GM19025 (cell line): ENCODE data around the gene TYMP.
A peak's percentile ranks its signal among the peaks of the same experiment; 100 is the strongest.

ENCODE experiments used
- ATAC-seq: cut with Tn5 transposase; IDR thresholded peaks from one replicate; pipeline ENCODE4 v1.9.1; 2021; ENCODE audit warnings: mild to moderate bottlenecking, low read depth, moderate library complexity; ENCODE audit not compliant: unreplicated experiment

Gene TYMP

DNA sequence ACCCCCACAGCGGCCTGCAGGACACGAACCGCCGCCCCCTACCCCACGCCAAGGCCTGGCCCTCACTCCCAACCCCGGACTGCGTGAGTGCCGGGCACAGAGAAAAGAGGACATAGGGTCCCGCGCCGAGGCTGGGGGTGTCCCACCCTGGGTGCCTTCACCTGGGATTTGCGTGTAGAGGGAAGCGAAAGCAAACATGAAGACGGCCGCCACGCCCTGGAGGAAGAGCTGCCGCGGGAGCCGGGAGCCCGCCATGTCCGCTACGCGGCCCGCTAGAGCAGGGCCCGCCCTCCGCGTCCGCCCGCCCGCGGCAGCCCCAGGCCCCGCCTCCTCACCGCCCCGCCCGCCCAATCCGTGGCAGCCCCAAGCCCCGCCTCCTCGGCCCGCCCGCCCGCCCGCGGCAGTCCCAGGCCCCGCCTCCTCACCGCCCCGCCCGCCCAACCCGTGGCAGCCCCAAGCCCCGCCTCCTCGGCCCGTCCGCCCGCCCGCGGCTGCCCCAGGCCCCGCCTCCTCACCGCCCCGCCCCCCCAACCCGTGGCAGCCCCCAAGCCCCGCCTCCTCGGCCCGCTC is 22.3 kb downstream of the TYMP start, which contains the start of gene LMF2:
LMF2 (minus strand) TSS at position 282 of the 570 bp plus-strand sequence; CDS start at position 255, 27 bp downstream.
- peak; percentile 59 for ATAC-seq

DNA sequence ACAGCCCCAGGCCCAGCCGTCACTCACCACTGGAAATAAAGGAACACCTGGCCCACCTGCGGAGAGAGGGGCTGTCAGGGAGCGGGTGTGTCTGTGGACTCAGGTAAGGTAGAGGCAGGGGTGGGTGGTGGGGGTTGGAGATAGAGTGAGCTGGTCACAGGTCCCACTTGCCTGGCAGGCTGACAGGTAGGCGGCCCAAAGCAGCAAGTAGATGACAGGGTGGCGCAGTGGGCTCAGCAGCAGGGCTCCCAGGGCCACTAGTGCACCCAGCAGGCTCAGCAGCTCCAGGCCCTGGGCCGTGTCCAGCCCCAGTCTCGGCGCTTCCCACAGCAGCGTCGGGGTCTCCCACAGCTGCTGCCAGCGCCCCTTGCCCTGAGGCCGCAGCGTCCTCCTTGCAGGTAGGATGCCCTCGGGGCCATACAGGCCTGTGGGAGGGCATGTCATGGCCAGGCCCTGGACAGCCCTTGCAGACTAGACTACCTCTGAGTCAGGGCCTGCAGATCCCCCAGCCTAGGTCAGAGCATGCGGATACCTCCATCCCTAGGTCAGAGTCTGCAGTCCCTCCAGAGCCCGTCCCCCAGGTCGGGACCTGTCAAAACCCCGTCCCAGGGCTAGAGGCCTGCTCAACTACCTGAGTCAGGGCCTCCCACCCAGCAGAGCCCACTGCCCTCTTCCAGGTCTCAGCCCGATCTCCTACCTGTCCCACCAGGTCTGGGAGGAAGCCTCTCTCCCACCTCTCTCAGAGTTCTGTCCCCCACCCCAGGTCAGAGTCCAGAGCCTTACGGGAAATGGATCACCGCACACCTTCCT is 23.0 kb downstream of the TYMP start:
- no peak for ATAC-seq

DNA sequence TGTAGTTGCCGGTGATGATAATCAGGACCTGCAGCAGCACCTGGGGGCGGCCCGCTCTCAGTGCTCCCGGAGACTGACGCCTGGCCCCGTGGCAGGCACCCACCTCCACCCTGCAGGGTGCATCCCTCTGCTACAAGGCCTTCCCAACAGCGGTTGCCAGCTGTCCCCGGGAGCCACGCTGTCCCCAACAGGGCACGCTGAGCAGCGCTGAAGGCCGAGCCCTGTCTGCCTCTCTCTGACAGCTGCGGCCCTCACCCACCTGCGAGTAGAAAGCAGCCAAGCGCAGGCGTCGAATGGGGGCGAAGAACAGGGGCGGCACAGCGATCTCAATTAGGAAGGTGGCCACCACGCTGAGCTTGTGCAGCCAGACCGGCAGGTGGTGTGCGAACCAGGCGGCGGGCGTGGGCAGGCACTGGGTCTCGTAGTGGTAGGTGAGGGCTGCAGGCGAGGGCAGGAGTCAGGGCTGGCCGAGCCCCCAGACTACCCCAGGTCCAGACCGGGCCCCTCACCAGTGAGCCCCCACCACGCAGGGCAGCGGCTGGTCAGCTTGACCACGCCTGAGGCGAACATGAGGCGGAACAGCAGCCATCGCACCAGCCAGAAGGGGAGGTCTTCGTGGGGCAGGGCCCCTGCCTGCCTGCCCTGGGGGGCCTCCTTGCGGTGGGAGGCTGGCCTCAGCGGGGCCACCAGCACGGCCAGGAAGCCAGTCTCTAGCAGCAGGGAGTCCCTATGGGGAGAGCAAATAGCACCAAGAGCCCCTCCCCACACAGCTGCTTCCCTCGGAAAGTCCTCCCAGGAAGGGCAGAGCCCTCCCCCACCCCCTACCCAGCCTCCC is 23.8 kb downstream of the TYMP start:
- no peak for ATAC-seq

DNA sequence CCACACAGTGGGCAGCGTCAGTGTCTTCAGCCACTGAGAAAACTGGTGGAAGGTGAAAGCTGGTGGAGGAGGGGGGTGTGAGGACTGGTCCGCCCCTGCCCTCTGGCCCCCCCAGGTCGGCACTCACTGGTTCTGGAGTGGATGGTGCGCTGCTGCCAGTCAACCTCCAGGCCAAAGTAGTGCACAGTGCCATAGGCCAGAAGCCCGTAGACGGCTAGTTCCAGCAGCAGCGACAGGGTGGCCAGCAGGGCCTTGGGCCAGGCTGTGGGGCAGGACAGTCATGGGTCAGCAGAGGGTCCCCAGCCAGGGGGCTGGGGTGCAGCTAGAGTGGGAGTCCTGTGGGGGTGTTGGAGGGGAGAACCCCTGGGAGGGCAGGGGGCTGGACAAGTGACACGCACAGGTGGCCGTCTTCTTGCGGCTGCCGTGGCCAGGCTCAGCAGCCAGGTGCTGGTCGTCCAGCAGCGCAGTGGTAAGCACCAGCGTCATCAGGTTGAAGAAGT is 24.5 kb downstream of the TYMP start:
- ATAC-seq = no peak

DNA sequence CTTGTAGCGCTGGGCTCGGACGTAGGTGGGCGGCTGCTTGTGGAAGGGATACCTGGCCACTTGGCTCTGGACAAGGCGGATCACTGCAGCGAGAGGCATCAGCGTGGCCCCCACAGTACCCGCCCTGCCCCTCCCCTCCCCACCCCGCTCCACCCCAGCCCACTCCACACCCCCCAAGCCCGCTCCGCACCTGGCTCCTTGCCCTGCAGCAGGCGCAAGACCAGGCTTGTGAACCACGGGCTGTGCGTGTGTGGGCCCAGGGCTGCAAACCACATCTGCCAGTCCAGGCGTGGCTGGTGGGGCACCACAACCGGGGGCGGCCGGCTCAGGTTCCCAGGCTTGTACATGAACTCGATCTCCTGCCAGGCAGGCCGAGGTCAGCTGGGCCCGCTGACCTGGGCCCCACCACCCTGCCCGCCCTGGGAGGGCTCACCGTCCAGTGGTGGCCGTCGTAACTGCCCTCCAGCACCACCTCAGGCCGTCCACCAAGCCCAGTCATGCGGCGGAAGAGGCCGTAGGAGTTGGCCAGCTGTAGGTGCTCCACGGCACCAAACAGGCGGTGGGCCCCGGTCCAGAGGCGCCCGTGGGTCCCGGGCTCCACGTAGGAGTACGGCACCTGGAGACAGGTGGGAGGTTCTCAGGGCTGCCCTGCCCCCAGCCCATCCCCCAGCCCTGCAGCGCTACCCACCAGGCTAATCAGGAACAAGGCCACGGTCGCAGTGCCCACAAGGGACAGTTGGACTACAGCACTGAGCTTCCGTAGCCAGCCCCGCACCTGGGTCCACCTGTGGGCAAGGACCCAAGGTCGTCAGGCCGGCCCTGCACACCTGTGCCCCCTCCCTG is 25.2 kb downstream of the TYMP start:
- no peak for ATAC-seq

DNA sequence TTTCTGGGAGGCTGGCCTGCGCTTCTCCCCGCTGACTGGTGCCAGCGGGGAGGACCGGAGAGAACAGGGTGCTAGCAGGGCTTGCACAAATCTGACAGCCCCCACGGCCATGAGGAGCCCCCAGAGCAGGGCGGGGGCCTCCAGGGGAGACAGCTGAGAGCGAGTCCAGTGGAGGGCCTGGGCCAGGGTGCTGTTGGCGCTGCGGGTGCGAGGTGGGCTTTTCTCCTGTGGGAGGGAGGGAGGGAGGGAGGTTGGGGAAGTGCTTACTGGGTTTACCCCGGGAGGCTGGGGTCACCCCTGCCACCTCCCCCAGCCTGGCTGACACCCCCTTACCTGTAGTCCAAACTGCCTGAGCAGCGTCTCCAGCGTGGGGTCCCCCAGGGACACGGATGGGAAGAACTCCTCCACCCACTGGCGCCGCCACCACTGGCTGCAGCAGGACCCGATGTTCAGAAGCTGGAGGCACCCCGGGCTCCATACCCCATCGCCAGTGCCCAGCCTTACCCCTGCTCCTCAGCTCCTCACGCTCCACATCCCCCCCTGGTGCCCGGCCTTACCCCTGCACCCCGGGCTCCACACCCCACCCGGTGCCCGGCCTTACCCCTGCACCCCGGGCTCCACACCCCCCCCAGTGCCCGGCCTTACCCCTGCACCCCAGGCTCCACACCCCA is 26.2 kb downstream of the TYMP start:
- ATAC-seq = no peak

DNA sequence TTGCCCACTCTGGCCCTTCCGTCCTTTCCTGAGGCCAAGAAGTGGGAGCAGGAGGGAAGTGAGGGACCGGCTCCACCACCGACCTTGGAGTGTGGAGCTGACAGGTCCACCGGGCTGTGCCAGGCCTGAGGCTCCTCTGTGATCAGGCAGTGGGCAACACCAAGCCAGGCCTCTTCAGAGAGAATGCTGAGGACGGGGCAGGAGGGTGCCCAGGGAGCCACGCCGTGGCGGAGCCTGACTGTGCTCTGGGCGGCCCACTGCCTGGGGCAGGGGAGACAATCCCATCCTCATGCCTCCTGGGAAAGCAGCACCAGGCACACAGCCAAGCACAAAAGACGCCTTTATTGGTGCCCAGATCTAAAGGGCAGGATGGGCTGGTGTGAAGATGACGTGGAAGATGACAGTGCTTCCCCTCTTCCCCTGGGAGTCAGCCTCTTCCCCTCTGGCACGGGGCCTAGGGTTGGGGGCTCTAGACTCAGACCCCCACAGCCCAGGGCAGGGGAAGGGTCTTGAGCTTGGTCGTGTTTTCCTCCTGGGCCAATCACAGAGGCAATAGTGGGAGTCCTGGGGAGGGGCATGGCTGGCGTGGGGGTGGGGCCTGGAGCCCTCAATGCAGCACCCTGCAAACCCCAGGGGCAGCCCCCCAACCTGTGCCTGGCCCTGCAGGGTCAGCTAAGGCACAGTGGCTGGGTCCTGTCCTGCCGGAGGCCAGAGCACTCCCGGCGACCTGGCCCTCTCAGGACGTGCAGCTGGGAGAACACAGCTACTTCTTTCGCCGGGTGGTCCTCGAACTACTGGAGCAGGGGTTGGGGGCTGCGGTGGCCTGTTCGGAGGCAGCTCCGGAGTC is 27.0 kb downstream of the TYMP start:
- no peak for ATAC-seq

DNA sequence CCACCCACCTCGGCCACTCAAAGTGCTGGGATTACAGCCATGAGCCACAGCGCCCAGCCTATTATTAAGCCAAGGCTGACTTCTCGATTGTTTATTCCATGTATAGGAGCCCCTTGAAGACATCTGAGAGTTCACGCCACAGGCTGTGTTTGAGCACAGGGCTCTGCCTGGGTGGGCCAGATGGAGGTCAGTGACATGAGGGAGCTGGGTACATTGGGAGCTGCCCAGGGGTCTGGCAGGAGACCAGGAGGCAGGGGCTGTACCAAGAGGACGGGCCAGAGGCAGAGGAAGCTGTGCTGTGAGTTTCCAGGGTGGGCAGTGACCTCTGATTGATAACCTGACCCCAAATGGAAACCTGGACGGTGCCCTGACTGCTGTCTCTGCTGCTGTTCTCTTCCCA is 27.7 kb downstream of the TYMP start:
- no peak for ATAC-seq

DNA sequence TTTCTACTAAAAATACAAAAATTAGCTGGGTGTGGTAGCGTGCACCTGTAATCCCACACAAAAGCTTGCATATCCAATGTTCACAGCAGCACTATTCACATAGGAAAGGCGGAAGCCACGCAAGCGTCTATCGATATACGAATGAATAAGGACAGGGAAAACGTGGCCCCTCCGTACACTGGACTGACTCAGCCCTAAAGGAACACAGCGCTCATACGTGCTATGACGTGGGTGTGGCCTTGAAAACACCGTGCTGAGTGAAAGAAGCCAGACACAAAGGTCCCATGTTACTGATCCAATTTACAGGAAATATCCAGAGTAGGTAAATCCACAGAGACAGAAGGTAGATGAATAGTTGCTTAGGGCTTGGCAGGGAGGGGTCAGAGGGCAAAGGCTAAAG is 29.4 kb downstream of the TYMP start:
- ATAC-seq = no peak

DNA sequence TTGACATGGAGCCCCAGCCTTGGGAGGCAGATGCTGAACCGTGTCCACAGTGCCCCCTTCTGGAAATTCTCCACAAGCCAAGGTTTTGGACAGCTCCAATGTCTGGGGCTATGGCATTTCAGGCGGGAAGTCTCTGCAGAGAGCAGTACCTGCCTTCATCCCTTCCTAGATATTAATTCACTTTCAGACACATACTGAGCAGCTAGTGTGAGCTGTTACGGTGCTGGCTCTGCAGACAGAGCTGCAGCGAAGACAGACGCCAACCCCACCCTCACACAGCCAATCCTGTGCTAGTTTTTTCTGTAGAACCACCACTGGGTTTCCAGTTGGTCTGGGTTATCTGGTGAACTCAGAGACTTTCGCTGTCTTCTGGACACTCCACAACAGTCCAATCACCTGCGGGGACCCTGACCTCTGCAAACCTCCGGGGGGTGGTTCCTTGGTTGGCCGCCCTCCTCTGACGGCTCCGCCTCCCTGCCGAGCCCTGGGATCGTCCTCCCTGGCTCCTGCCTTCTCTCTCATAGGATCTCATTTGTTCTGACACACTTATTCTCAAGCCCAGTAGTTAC is 31.4 kb downstream of the TYMP start:
- no peak for ATAC-seq

DNA sequence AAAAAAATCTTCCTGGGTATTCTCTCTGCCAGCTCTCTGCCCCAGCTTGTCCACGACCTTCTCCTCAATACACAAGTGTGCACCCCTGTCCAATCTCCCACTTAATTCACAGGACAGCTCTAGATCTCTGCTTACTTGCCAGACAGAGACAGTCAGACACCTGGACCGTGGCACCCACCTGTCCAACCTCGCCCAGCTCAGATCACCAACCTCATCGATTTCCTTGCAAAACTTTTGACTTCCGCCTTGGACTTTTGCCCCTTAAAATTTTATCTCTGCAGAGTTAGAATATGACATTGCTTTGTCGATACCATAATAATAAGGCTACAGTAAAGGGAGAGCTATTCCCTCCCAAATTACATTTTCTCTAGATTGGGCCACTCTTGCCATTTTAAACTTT is 32.7 kb downstream of the TYMP start:
- no peak for ATAC-seq

DNA sequence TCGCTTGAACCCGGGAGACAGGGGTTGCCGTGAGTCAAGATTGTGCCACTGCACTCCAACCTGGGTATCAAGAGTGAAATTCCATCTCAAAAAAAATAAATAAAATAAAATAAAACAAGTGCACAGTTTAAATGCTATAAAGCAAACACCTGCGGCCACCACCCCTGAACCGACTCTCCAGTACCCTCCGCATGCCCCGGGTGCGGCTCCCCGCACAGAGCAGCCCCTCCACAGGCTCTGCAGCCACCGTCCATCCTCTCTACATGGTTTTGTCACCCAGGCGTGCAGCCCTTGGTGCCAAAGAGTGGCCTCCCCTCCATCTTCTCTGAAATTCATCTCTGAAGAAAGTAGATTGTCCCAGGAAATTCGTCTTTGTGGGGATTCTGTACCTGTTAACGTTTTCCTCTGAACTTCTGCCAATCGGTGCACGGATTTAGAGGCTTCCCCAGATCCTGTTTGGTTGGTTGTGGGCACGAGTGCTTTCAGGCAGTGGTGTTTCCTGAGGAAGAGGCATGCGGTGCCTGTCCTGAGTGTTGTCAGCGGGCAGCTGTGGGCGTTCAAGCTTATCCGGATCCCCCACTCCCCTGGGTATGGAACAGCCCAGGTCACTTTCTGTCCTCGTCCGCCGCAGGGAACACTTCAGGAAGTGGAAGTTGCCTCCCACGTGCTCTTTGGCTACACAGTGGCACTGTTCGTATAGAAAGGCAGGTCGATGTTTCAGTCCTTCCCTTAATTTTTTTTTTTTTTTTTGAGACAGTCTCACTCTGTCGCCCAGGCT is 39.1 kb downstream of the TYMP start:
- ATAC-seq = no peak

DNA sequence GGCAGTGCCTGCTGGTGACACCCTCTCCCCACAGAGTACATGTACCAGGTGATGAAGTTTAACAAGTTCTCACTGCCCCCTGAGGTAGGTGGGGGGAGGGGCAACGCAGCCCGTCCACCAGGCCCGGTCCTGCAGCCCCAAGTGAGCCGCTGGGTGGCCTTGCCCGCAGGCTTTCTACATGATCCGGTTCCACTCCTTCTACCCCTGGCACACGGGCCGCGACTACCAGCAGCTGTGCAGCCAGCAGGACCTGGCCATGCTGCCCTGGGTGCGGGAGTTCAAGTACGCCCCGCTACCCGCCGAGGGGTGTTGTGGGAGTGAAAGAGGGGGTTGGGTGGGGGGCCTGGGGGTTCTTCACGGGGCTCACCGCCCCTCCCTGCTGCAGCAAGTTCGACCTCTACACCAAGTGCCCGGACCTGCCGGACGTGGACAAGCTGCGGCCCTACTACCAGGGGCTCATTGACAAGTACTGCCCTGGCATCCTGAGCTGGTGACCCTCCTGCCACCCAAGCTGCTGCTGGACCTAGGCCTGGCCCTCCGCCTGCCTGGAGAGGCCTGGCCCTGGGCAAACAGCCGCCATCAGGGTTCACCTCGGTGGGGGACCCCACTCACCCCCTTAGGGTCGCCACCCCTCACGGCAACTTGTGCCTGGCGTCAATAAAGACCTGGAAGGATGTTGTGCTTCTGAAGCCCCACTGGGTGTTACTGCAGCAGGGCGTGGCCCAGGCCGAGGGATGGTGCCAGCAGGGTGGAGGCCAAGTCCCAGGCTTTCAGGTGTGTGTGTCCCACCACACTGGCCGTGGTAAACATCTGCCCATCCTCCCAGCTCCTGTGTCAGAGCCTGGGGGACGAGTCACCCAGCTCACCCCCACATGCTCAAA is 40.2 kb downstream of the TYMP start:
- no peak for ATAC-seq

DNA sequence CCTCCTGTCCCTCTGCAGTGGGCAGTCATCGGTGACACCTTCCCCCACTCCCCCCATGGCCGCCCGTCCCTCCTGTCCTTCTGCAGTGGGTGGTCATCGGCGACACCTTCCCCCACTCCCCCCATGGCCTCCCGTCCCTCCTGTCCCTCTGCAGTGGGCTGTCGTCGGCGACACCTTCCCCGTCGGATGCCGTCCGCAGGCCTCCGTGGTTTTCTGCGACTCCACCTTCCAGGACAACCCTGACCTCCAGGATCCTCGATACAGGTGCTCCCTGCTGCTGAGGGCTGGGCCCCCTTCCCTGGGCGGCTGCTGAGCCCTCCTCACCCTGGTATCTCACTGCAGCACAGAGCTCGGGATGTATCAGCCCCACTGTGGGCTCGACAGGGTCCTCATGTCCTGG is 40.9 kb downstream of the TYMP start:
- no peak for ATAC-seq

DNA sequence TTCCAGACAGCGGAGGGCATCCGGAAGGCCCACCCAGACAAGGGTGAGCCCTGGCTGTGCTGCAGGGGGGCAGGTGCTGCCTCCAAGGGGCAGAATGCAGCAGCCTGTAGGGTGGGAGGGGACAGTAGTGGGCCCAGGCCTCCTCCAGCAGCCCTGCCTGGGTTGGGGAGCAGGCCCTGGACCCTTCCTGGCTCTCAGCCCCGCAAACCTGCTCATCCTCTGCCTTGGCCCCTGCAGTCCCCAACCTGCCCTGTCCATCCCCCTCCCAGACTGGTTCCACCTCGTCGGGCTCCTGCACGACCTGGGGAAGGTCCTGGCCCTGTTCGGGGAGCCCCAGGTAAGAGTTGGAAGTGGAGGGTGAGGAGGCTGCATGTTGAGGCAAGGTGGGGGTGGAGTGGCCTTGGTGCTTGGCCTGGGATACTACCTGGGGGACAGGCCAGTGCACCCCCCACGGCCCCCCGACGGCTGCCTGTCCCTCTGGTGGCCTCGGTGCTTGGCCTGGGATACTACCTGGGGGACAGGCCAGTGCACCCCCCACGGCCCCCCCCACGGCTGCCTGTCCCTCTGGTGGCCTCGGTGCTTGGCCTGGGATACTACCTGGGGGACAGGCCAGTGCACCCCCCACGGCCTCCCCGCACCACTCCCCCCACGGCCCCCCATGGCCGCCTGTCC is 41.7 kb downstream of the TYMP start:
- ATAC-seq = no peak

DNA sequence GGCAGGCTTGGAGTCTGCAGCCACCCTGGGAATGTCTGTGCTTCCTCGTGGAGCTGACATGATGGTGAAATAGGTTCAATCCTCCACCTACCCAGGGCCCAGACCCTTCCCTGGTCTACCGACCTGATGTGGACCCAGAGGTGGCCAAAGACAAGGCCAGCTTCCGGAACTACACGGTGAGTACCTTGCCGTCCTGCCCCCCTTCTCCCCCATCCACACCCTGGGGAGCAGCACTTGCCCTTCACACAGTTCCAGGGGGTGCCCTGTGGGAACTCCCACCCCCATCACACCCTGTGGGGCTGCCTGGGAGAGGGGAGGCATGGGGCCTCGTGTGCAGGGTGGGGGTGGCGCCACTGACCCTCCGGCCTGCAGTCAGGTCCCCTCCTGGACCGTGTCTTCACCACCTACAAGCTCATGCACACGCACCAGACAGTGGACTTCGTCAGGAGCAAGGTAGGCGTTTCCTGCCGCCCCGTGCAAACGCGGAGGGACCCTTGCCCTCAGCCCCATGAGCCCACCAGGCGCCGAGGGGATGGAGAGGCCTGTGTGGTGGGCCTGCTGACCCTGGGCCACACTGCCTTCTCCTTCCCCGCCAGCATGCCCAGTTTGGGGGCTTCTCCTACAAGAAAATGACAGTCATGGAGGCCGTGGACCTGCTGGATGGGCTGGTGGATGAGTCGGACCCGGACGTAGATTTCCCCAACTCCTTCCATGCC is 42.4 kb downstream of the TYMP start:
- no peak for ATAC-seq
